H1 (cell line): Measurements from ENCODE around the gene ERP44. TPM values are rescaled to one million over a fixed set of nuclear protein-coding genes. Genes with fewer than 3 reads are reported as not detected.

Source experiments
- CHD2 ChIP-seq: IDR thresholded peaks from 2 replicates; pipeline ENCODE4 v1.6.1; 2012; ENCODE audit warnings: low read length, improper control_type of control experiment
- CTBP2 ChIP-seq: IDR thresholded peaks from 2 replicates; pipeline ENCODE4 v1.7.0; 2011; ENCODE audit warnings: borderline replicate concordance, mild to moderate bottlenecking, moderate library complexity, mixed read lengths, low read length; ENCODE audit not compliant: insufficient read depth, insufficient read length
- KDM4A ChIP-seq: IDR thresholded peaks from one replicate; pipeline ENCODE4 v1.7.1; 2012; ENCODE audit warnings: low read depth, mild to moderate bottlenecking, moderate library complexity, low read length, inconsistent platforms; ENCODE audit not compliant: severe bottlenecking
- SP2 ChIP-seq: IDR thresholded peaks from 2 replicates; pipeline ENCODE4 v1.6.1; 2012; ENCODE audit warnings: mild to moderate bottlenecking, low read length, inconsistent platforms
- TCF12 ChIP-seq: IDR thresholded peaks from 2 replicates; pipeline ENCODE4 v1.6.1; 2011; ENCODE audit warnings: low read depth, mild to moderate bottlenecking, low read length
- polyA plus RNA-seq, 7 experiments: library from polyadenylated mRNA; depleted of rRNA in 3 of 7; stranded (reverse) in 5 of 7; unstranded in 2 of 7; fragments of >200 nt in 5 of 7; fragments of 200-250 nt in 2 of 7; gene quantifications; 1 replicate in 5 of 7; 2 replicates in 1 of 7; 4 replicates in 1 of 7; pipeline versions ENCODE4 v1.2.1 to v1.2.3, GENCODE V29; 2011 to 2013; ENCODE audit warnings: missing spikeins in 2 of 7, mixed read lengths in 2 of 7
- total RNA-seq: library from RNA; stranded (reverse); fragmentation: NEBNext Ultra II Directional; extraction: Animal tissue kit (Norgen Biotek cat#: 25700); gene quantifications from 2 replicates; pipeline ENCODE4 v1.2.1, GENCODE V29; 2021
- TF ChIP-seq, protein P1 (sequence below): IDR thresholded peaks from 2 replicates; pipeline ENCODE4 v1.6.1; 2012; ENCODE audit warnings: inconsistent platforms
- TF ChIP-seq, protein P2 (sequence below): IDR thresholded peaks from 2 replicates; pipeline ENCODE4 v1.6.1; 2012; ENCODE audit warnings: inconsistent platforms

ERP44 gene
- total and polyA plus RNA-seq, 2 of the 8 experiments (the other 6 are each of a cell fraction or from before 2014, with no cell fraction given), result 5.7 to 15.6 TPM

GRCh38 chr9:99953861-99954507 lies 144.8 kb downstream of the ERP44 start (continued):
- TF ChIP-seq KDM4A, result no peak
- no peak for TF ChIP-seq SP2
- TF ChIP-seq CTBP2, result no peak
- no peak for TF ChIP-seq TCF12
- TF ChIP-seq, protein P1, sequence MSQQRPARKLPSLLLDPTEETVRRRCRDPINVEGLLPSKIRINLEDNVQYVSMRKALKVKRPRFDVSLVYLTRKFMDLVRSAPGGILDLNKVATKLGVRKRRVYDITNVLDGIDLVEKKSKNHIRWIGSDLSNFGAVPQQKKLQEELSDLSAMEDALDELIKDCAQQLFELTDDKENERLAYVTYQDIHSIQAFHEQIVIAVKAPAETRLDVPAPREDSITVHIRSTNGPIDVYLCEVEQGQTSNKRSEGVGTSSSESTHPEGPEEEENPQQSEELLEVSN, result no peak
- TF ChIP-seq, protein P2, sequence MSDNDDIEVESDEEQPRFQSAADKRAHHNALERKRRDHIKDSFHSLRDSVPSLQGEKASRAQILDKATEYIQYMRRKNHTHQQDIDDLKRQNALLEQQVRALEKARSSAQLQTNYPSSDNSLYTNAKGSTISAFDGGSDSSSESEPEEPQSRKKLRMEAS, result no peak
- no peak for TF ChIP-seq CHD2
